Measurements from ENCODE around the gene WDR72.
"Not testable (repeated sequence)": the region's sequence is repeated elsewhere in the genome, so short reads cannot be mapped to it uniquely, and the experiment has no call there.

Gene WDR72

DNA sequence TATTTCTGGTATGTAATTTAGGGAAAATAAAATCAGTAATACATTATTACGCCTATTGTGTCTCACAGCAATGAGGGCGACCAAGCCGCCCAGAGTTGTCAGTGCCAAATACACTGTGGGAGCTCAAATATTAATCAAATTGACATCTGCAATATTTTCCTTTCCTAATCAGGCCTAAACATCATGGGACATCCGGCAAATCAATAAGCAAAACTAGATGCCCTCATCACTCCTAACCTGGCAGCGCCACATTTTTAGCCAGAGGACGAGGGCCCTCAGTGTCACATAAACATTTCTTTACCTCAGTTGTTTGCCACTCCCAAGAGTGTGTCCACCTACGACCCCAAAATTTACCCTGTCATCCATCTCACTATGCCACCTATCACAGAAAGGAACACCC is 64.1 kb downstream of the WDR72 start:
- TF ChIP-seq, protein P1, sequence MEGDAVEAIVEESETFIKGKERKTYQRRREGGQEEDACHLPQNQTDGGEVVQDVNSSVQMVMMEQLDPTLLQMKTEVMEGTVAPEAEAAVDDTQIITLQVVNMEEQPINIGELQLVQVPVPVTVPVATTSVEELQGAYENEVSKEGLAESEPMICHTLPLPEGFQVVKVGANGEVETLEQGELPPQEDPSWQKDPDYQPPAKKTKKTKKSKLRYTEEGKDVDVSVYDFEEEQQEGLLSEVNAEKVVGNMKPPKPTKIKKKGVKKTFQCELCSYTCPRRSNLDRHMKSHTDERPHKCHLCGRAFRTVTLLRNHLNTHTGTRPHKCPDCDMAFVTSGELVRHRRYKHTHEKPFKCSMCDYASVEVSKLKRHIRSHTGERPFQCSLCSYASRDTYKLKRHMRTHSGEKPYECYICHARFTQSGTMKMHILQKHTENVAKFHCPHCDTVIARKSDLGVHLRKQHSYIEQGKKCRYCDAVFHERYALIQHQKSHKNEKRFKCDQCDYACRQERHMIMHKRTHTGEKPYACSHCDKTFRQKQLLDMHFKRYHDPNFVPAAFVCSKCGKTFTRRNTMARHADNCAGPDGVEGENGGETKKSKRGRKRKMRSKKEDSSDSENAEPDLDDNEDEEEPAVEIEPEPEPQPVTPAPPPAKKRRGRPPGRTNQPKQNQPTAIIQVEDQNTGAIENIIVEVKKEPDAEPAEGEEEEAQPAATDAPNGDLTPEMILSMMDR (conservative IDR thresholded peaks at IDR 0.05): no peak
- H3K27ac ChIP-seq: no peak overlapping the region

DNA sequence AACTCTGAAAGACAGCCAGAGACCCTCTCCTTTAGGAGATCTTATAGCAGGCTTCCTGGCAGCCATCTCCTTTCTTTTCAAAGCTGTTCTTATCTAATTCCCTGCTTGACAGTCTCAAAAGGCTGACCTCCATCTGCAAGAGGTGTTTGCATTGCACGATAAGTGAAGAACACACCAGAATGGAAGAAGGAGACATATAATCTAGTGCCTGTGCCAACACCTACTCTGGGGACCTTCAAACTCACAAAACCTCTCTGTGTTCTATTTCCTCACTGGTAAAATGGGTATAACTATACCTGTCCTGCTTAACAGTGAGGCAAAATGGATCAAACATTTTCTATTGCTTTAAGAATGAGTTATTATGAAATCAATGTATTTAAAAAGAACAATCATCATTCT is 65.0 kb downstream of the WDR72 start:
- TF ChIP-seq, protein P1 (conservative IDR thresholded peaks at IDR 0.05): no peak
- no peak overlapping the region for H3K27ac ChIP-seq

DNA sequence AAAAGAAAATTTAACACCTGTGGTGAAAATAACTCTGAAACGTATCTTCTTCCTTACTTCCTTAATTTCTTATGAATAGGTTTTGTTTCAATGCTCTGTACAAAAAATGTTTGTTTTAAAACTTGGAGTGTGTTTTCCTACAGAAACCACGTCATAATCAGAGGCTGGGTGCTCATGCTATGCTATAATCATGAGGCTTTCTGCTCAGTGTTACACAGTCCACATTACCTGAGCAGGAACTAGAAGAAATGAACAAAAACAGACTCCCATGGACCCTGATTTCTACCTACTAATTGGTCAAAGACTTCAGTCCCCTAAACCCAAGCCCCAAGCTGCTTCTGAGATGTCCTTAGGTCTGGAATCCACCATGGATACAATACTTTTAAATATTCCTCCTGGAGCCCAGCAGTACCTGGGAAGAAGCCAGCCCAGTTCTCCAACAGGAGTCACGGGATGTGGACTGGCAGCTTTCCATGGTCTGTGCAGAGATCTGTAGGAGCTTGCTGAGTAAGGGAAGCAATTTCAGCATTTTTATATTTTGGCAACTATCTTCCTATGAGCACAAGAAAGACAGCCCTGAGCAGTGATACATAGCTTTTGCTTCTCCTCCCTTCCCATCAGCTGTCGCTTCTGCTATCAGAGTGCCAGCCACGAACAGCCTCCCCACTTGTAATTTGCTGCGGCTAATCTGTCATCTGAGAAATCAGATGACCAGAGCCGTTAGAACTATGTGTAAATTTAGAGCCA is 65.6 kb downstream of the WDR72 start:
- TF ChIP-seq, protein P1 (conservative IDR thresholded peaks at IDR 0.05): no peak
- no peak overlapping the region for H3K27ac ChIP-seq

DNA sequence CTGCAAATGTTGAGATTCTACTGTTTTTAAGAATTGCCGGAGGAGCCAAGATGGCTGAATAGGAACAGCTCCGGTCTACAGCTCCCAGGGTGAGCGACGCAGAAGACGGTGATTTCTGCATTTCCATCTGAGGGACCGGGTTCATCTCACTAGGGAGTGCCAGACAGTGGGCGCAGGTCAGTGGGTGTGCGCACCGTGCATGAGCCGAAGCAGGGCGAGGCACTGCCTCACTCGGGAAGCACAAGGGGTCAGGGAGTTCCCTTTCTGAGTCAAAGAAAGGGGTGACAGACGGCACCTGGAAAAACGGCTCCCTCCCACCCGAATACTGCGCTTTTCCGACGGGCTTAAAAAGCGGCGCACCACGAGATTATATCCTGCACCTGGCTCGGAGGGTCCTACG is 75.3 kb downstream of the WDR72 start:
- H3K27ac ChIP-seq: not testable (repeated sequence)

DNA sequence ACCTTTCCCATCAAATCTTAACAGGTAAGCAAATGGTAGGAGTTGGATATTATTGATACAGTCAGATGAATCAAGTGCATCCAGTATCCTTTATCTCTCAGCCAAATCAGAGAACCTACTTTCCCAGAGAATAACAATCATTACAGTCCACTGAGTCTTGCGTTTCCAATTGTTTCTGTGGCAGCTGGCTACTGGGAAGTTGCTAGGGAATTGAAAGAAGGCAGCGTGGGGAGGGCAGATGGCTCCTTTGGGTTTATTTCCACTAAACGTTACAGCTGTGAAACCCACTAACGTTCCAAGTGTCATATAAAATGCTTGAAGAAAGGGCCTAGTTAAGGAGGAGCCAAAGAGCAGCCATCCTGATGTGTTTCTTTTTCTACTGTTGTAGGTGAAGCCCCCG is 78.4 kb downstream of the WDR72 start:
- TF ChIP-seq, protein P1 (conservative IDR thresholded peaks at IDR 0.05): no peak
- no peak overlapping the region for H3K27ac ChIP-seq

DNA sequence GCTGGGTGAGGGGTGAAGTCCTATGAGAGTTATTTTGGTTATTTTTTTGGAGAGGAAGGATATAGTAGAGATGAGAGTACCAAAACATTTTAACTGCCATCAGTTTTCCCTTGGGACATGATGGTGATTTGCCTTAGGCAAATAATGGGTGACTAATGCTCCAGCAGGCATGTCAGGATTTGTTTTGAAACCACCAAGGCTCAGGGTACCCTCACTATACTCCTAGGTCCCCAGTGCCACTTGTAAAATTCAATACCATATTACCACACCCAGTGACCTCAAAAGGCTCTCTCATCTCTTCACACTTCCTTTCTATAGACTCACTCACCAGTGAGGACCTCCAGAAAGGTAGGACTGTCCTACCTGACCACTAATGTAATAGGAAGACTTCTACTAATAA is 83.6 kb downstream of the WDR72 start:
- TF ChIP-seq, protein P1 (conservative IDR thresholded peaks at IDR 0.05): no peak
- no peak overlapping the region for H3K27ac ChIP-seq

DNA sequence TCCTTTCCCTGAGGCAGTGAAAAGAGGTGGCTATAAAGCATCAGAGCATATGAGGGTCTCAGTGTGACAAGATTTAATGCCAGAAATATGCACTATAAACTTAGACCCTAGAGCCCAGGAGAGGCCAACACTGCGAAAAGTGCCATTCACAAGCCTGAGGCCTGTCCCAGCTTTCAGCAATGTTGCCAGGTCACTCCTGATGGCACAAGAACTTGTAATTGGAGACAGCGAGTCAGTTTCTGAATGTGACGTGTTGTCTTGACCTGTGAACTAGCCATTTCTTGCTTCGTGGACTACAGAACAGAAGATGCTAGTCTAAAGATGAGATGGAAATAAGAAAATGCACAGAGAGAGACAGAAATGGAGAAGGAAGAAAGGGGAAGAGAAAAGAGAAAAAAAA is 87.9 kb downstream of the WDR72 start:
- TF ChIP-seq, protein P1 (conservative IDR thresholded peaks at IDR 0.05): no peak

DNA sequence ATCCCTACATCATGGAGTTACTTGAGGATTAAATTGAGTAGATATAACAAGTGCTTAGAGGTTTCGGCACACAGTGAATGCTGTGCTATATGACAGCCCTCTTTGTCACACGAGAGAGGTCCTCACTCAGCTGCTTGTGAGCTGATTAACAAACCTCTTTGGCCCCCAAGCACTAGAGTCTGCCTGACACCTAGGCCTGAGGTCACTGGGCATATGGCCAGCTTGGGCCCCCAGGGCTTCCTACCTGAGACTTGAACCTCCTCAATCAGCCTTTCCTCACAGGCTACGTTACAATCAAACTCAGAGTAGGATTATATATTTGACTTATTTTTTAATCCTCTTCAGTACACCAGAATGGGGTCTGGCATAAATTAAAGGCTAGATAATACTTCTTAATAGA is 88.8 kb downstream of the WDR72 start:
- TF ChIP-seq, protein P1 (conservative IDR thresholded peaks at IDR 0.05): no peak
- no peak overlapping the region for H3K27ac ChIP-seq

More for the DNA sequence above, 87.9 kb downstream of the WDR72 start:
- H3K27ac ChIP-seq: no peak overlapping the region
